ENCODE results near the gene KPNA4. TPM values are rescaled to one million over a fixed set of nuclear protein-coding genes. Genes with fewer than 3 reads are reported as not detected.

Gene KPNA4
- total RNA-seq, 1 experiment from 2014 or later = 76.7 TPM

DNA sequence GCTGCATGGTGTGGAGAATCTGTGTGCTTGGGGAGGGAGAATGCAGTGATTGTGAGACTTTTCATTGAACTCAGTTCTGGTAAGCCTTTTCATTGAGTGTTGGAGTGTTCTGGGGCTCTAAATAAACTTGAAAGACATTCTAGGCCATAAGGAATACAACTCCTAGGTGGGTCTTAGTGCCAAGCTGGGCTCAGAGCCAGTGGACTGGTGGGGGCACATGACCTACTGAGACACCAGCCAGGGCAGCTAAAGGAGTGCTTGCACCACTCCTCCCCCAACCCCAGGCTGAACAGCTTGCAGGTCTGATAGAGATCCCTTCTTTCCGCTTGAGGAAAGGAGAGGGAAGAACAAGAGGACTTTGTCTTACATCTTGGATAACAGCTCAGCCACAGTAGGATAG, 21.7 kb upstream of the KPNA4 start:
- H3K4me1 Mint-ChIP-seq = no peaks in the 10 kb centered on the region
- no peak overlapping the region for H3K4me3 Mint-ChIP-seq
- no peak overlapping the region for H3K4ac ChIP-seq (ENCODE audit: low read depth, low read length)
- H3K56ac ChIP-seq (ENCODE audit: insufficient read length, low read depth, low read length) = no peak overlapping the region
- H3K4me2 ChIP-seq (ENCODE audit: insufficient read depth, insufficient read length, low read length) = no peak overlapping the region
- H3K27me3 ChIP-seq (ENCODE audit: insufficient read depth, low read length) = no peaks in the 10 kb centered on the region
- H3K9ac ChIP-seq (ENCODE audit: extremely low read depth, insufficient read length, low read length) = no peak overlapping the region
- no peaks in the 10 kb centered on the region for H3K79me2 ChIP-seq (ENCODE audit: insufficient read depth, low read length)
- no peaks in the 10 kb centered on the region for H3K9me3 ChIP-seq (ENCODE audit: control insufficient read depth, low read depth, low read length)
- H2BK120ac ChIP-seq (ENCODE audit: low read depth, low read length, poor library complexity, severe bottlenecking) = no peak overlapping the region
- no peaks in the 10 kb centered on the region; the same call in 1 of the 2 replicates for H3K4me1 ChIP-seq (ENCODE audit: insufficient read depth, low read length)
- no peak overlapping the region for H4K8ac ChIP-seq (replicated peaks; ENCODE audit: insufficient read length, low read depth, low read length)
- H3K36me3 Mint-ChIP-seq (ENCODE audit: insufficient read depth in 1 of 3, low read depth in 3 of 3) = no peaks in the 10 kb centered on the region
- H3K14ac ChIP-seq (ENCODE audit: insufficient read depth, low read length) = no peak overlapping the region
- H2BK12ac ChIP-seq (ENCODE audit: insufficient read length, low read depth, low read length) = no peak overlapping the region
- H2BK5ac ChIP-seq (ENCODE audit: insufficient read length, low read length) = no peak overlapping the region
- H4K5ac ChIP-seq (ENCODE audit: insufficient read length, low read depth, low read length) = no peak overlapping the region
- H3K23me2 ChIP-seq (ENCODE audit: insufficient read length, low read depth, low read length, poor library complexity, severe bottlenecking) = no peaks in the 10 kb centered on the region
- no peak overlapping the region for H3K27ac ChIP-seq (ENCODE audit: insufficient read length, low read depth, low read length)
- H3K23ac ChIP-seq (ENCODE audit: insufficient read length, low read depth, low read length) = no peak overlapping the region
- no peak for DNase-seq
- no peak overlapping the region for H3T11ph ChIP-seq (ENCODE audit: low read length)
- no peak overlapping the region for H3K18ac ChIP-seq (ENCODE audit: insufficient read length, low read depth, low read length)
- no CpG with 5 or more reads among the region's 1 CpG for WGBS (ENCODE audit: extremely low coverage, insufficient read length, low lambda C conversion rate)
- H2BK20ac ChIP-seq (ENCODE audit: low read depth, low read length, poor library complexity, severe bottlenecking) = no peak overlapping the region
- H4K20me1 ChIP-seq (ENCODE audit: control insufficient read depth, insufficient read depth, insufficient read length) = no peaks in the 10 kb centered on the region
- no peak overlapping the region for H2AFZ ChIP-seq (ENCODE audit: low read length)
- no peak overlapping the region for H2BK15ac ChIP-seq (ENCODE audit: low read depth, low read length)
- H3K9me3 Mint-ChIP-seq = peaks cover 0 to 4% of the 10 kb centered on the region in 2 experiments; a peak in 1 of 5 replicates
- H3K79me1 ChIP-seq (ENCODE audit: insufficient read depth, low read depth, low read length, poor library complexity, severe bottlenecking) = no peaks in the 10 kb centered on the region
- no peak overlapping the region for H2AK5ac ChIP-seq (ENCODE audit: insufficient read length, low read length)
- no peaks in the 10 kb centered on the region; the same call in none of the 2 replicates for H3K27me3 Mint-ChIP-seq (ENCODE audit: low read depth)
- H3K27ac Mint-ChIP-seq = no peak overlapping the region
- H4K91ac ChIP-seq (ENCODE audit: insufficient read length, low read depth, low read length) = no peak overlapping the region
- TF ChIP-seq CTCF (conservative IDR thresholded peaks at IDR 0.05) = no peak
